Hematopoietic multipotent progenitor cell treated with erythropoietin and hydrocortisone succinate and interleukin-3 and kit ligand, for 8 days (in vitro differentiated cells): ENCODE data around the gene CIITA.
"Not testable (repeated sequence)": the region's sequence is repeated elsewhere in the genome, so short reads cannot be mapped to it uniquely, and the experiment has no call there.

ENCODE experiments used
- DNase-seq: peaks from one replicate; pipeline ENCODE4 v3.0.0-alpha.2; 2015

The CIITA gene

DNA sequence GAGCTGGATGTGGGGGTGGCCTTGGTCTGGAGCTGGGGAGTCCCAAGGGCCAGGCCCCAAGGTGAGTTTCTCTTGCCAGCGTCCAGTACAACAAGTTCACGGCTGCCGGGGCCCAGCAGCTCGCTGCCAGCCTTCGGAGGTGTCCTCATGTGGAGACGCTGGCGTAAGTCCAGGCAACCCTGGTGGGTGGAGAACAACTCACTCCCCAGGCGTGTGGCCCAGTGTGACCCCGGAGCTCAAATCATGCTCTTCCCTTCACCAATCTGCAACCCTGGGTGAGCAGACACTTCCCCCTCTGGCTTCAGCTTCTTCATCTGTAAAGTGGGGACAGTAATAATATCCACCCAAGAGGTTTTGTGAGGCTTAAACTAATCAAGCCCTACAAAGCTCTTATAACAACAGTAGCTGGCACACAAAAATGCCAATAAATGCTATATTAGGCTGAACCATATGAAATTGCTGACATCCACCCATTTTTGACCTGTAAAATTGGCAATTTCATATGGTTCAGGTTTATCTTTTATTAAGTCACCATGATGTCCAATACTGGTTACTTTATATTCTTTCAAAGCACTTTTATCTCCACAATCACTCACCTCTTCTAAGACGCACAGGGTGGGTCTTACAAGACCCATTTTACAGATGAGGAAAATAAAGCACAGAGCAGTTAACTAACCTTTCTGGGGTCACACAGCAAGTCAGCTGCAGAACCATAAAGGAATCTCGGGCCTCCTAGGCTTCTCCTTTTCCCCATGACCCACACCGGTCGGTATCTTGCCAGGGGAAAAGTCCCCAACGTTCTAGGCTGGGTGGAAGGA, 45.5 kb downstream of the CIITA start:
- DNase-seq = no peak

DNA sequence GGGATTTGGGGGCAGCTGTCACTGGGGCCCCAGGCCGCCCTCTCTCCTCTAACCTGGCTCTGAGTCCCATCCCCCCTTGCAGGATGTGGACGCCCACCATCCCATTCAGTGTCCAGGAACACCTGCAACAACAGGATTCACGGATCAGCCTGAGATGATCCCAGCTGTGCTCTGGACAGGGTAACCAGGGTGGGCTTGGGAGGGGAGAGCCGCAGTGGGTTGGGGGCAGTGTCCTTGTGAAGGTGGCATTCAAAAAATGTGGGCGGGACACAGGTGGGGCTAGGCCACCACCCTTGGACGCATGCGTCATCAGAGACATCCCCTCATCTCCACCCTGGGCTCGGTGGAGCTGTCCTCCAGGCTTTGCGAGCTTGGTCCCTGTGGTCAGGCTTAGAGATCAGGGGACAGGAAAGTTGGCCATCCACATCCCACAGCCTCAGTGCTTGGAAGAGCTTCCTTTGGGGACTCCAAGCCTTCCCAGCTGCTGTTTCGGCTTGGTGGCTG, 46.2 kb downstream of the CIITA start:
- no peak for DNase-seq

- no peak for DNase-seq
These were observed 46.7 kb downstream of the CIITA start for GRCh38 chr16:10923650-10924214.

- not testable (repeated sequence) for DNase-seq
These were observed 48.3 kb downstream of the CIITA start for GRCh38 chr16:10925285-10925684.

DNA sequence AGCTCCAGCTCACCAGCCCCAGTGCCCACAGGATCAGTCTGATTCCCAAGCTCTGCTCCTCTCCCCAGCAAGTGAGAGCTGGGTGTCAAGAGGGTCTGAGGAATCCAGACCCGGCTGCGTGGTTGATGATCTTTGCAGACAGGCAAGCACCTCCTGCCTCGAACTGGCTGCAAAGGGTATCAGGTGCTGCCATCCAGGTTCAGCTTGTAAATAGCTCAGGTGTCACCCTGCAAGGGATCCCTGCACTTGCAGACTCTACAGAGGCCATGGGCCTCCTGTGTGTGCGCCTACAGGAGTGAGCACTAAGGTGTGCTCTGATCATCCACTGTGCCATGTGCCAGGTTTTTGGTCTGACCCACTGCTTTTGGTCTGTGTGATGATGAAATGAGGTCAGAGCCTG, 49.1 kb downstream of the CIITA start:
- no peak for DNase-seq

DNA sequence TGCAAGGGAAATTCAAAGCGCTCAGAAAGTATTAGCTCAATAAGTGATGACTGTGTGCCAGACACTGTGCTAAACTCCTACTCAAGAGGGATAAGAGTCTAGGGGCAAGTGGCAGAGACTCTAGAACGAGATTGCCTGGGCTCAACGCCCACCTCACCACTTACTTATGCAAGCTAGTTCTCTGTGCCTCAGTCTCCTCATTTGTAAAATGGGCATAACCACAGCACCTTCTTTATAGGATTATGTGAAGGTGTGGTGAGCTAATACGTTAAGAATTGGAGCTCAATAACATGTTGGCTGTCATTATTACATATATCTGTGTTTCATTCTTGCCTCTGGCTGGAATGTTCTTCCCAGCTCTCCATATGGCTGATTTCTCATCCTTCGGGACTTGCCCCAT, 49.9 kb downstream of the CIITA start:
- no peak for DNase-seq

DNA sequence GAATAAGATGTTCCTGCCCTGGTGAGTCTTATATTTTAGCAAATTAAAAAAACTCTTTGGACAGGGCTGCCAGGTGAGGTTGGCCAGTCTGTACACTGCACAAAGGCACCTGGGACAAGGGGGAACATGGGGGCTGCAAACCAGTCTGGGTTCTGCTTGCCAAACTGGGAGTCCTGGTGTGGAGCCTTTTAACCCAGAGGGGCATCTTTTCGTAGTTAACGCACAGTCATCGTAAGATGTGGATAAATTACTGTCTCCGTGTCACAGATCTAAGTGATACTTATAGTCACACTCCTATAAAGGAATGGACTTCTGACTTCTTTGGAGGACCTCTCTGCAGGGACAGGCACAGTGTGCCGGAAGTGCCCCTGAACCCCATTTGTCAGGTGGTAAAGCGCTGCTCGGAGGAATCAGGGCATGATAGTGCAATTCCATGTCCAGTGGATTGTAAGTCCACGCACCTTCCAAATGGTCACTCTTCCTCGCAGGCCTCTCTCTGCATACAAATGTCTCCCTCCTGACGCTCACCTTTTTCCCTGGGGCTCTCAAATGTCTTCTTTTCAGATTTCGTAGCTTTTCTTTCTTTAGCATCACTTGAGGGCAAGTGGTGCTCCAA, 50.6 kb downstream of the CIITA start:
- DNase-seq = no peak

GRCh38 chr16:10929097-10929496, 52.1 kb downstream of the CIITA start:
- DNase-seq = not testable (repeated sequence)

GRCh38 chr16:10929853-10930754, 53.1 kb downstream of the CIITA start:
- DNase-seq = no peak

DNA sequence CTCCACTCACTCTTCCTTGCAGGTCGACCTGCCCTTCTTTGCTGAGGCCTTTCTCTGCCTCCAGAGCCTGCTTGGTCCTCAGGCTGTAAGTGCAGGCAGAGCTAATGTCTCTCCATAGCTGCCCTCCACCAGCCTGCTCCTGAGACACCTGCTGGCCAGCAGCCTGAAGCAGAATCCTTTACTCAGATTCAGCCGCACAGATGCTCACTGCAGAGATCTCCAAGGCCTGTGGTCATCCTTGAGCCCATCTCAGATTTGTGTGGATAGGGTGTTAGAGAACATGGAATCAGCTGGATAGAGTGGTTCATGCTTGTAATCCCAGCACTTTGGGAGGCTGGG, 53.7 kb downstream of the CIITA start:
- DNase-seq = no peak

GRCh38 chr16:10931134-10931533, 54.1 kb downstream of the CIITA start:
- DNase-seq = no peak

DNA sequence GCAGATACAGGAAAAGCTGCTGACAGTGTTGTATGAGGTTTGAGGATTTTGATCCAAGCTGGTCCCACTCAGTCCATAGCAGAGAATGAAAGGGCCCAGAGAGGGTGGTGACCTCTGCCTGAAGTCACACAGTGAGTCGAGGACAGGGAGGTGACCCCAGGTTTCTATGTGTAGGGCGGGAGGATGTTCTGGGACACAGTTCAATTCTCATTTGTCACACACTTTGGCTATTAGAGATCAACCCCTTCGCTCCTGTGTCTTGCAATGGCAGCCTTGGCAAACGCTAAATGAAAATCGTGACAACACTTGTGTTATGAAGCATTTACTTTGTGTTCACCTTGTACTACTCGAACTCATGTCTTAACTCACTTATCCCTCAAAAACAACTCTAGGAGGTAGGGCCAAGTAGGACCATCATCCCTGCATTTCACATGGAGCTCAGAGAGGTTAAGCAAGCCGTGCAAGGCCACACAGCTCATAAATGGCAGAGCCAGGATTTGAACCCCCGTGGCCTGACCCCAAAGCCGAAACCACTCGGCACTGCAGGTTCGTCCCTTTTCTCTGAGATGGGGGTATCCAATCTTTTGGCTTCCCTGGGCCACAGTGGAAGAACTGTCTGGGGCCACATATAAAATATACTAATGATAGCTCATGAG, 55.1 kb downstream of the CIITA start:
- no peak for DNase-seq

DNA sequence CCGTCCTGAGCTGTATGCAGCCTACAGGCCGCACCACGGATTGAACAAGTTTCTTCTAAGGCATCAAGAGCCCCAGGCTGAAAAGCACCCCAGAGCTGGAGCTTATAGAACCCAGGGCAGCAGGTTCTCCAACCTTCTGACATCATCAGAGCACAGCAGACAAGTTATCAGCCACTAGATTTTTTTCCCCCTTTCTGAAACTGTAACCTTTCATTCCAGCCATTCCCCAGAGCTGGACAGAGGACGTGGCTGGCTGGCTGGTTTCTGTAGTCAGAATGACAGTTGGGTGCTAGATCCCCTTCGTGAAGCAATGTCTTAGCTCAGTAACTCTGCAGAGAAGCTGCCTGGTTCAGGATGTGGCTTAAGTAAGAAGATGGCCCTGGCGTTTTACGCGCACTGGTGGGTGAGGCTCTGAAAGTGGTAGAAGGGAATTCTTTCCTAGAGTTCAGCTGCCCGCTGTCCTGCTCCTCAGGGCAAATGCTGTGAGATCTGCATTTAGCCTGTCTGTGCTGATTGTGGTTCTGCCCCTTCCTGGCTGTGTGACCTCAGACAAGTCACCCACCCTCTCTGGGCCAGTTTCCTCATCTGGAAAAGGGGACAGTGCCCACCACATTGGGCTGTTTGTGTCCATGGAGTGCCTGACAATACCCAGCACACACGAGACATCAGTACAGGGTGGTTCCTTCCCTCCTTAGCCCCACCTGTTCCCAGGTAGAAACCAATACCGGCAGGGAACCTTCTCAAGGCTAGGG, 56.1 kb downstream of the CIITA start:
- no peak for DNase-seq

- DNase-seq = no peak
These were observed 56.9 kb downstream of the CIITA start for GRCh38 chr16:10933865-10934264.

DNA sequence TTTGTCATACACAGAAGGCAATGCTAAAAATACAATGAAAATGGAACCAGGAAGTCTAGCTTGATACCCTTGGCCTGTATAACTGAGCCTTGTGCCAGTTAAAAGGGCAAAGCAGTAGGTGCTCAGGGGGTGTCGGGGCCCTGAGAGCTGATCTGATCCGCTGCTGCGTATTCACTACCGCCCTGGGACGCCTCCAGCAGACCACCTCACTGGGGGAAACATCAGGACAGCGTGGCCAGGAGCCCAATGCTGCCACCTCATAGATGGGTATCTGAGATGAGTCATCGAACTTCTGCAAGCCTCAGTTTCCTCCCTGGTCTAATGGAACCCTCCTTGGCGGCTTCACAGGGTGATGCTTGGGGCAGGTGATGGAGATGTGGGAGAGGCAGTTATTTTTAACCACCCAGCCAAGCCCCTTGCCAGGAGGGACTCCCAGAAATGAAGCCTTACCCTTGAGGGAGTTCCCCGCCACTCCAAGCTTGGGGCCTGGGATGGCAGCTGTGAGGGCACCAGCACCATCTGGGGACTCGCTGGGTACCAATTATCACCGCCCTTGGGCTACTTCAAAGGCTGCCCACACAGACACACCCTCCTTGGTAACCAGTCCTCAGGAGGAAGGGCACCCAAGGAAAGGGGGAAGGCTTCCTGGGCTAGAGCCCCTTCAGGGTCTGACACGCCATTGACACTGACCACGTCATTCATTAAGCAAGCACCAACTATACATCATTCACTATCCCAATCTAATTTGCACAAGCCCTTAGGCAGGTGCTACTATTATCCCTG, 57.5 kb downstream of the CIITA start:
- no peak for DNase-seq

DNA sequence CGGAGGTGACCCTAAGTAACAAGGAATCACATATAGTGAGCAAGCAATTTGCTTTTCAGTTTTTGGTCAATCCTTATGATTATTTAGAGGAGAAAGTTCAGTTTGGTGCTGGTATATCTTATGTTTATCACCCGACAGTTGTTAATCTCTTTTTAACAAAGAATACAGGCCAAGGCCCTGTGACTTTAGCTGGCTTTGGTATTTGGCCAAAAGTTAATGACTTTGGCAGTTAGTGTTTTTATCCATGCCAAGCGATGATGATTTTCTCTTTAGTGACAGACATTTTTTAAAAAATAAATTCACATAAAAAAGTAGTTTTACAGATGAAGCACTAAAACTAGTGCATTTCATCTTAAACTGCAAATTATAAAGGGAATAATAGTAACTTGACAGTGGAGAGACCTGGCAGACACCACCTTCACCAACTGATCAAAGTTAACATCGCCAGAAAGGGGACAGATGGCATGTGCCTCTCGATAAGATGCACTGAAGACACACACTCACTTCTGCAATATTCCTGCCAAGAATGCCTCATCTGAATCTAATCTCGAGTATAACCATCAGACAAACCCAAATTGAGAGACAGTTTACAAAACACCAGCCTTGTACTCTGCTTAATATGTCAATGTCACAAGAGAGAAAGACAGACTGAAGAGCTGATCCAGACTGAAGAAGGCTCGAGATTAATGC, 58.4 kb downstream of the CIITA start:
- DNase-seq = peak; percentile 95

DNA sequence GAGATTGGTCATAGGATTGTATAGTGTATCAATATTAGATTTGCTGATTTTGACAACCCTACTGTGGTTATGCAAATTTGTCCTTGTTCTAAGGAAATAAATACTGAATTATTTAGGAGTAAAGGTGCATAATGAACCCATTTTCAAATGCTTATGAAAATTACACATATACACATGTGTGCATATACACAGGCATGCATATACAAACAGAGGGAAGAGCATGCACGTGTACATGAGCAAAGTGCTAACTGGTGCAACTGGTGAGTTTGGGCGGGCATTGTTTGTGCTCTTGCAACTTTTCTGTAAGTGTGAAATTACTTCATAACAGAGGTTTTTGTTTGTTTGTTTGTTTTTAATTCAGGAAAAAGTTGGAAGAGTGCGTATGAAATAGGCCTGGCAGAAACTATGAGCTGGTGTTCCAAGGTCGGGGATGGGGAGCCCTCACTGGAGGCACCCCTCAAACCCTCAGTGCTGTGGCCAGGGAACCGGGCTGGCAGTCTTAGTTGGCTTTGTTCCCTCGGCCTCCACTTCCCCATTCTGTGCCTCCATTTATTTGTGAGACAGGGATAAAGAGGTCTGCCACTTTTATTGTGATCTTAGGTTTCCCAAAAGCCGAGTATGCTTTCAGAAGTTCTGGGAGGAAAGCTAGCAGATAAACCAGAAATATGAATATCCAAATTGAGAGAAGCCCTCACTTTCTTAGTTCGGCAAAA, 59.4 kb downstream of the CIITA start:
- no peak for DNase-seq

GRCh38 chr16:10937068-10937859, 60.3 kb downstream of the CIITA start:
- DNase-seq = no peak

GRCh38 chr16:10938321-10938720, 61.3 kb downstream of the CIITA start:
- no peak for DNase-seq
